HG03039 (cell line): ENCODE measurements around the gene ACTG2.
"Not testable (repeated sequence)": the region's sequence is repeated elsewhere in the genome, so short reads cannot be mapped to it uniquely, and the experiment has no call there.

Experiments
- ATAC-seq: cut with Tn5 transposase; IDR thresholded peaks from one replicate; pipeline ENCODE4 v1.9.1; 2021; ENCODE audit warnings: mild to moderate bottlenecking, moderate library complexity; ENCODE audit not compliant: unreplicated experiment

The ACTG2 gene

DNA sequence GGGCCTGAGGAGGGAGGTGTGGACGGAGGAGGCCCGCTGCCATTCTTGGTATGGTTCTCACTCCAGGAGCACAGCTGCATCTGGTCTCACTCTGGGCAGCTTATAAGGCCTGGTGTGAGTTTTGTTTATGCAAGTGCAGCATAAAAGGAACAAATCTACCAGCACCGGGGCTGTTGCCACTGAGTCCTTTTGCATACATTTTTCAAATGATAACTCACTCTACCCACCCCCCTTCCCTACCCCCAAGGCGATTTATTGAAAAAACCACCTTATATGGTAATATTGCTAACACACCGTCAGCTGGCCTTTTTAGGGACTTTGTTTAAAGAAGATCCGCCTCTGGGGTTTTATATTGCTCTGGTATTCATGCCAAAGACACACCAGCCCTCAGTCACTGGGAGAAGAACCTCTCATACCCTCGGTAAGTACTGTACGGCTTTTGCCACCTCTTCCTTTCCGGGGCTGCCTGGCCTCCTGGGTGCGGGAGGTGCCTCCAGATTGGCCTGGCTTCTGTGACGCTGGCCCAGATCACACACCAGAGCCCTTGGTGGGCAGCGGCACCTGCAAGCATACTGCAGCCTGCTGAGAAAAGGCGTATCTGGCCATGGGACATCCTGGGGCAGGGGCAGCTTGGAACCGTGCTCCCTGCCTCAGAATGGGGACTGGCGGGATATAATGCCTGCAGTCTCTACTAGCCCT lies at the start of gene ACTG2:
Gene ACTG2, plus strand, starts transcription at position 378 of the 699 bp plus-strand sequence. CDS start 8,304 bp downstream, outside the sequence.
- no peak for ATAC-seq

DNA sequence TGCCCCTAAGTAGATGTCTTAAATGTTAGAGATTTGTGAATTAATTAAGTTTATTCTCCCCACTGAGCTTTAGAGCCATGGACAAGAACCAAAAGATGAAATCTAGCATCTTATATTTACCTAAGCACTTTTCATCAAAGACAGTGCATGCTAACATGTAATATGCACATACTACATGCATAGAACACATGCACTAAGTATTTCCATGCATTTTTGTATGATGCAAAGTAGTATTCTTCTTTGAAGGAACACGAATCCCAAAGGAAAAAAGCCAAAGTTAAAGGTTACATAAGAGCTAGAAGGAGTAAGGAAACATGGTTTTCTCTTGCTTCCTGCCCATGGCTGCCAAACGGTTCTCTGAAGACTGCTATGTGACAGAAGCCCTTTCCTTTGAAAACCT lies 48.7 kb upstream of the ACTG2 start:
- no peak for ATAC-seq

DNA sequence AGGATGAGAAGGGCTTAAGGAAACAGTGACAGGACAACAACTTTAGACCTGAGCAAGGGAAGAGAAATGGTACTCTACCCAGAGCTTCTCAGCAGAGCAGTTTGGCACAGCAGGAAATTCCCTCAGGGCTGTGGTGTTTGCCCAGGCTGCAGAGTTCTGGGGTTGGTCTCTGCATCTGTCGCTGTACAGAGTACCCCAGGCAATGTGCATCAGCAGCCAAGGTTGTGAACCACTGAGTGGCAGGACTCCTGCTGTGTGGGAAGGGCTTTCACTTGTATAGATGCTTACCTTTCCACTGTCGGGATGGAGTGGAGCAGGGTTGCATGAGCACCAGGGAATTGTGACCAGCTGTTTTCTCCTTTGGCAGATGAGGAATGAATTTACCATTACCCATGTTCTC lies 42.8 kb upstream of the ACTG2 start:
- ATAC-seq, result no peak

DNA sequence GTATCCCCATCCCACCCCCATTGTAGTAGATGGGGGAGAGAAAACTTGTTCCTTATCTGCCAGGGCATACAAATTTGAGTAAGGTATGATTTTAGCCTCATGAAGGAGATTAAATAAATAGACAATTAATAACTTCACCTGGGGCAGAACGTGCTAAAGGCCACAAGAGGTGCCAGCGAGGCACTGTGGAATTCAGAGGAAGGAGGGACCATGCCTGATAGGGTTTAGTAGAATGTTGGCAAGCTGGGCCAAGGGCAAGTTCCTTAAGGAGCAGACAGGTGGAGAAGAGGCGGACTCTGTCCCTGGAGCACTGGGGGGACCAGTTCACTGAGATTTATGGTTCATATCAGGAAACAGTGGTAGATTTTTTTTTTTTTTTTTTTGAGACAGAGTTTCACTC lies 41.5 kb upstream of the ACTG2 start:
- ATAC-seq, result no peak

DNA sequence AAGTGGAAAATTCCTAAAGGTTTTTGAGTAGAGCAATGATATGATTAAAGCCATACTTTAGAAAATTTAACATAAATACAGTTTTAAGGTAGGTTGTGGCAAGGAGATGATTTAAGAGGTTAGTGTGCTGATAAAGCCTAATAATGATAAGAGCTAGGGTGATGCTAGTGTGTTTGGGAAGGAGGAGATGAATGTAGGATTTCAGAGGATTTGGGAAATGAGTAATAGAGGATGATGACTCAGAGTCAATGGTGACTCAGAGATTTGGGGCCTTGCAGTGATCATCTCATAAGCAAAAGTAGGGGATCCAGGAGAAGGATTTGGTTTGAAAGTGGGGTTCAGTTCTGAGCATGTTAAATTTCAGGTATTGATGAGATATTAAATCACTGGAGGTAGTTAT lies 40.8 kb upstream of the ACTG2 start:
- no peak for ATAC-seq

DNA sequence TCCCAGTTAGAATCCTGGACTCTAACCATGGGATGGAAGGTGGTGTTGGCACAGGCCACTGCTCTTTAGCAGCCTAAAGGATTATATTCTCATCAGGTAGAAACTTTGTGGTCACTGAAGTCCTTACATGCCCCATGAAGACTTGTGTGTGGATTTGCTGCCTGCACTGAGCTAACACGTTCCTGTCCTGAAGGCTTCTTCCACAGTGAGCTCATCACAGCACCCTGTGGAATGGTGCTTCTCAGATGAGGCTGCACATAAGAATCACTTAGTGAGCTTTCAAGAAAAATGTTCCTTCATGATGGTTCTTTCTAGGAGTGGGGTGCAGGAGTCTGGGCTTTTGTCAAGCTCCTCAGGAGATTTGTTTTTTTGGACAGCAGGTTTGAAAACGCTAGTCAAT lies 37.3 kb upstream of the ACTG2 start:
- ATAC-seq, result no peak

DNA sequence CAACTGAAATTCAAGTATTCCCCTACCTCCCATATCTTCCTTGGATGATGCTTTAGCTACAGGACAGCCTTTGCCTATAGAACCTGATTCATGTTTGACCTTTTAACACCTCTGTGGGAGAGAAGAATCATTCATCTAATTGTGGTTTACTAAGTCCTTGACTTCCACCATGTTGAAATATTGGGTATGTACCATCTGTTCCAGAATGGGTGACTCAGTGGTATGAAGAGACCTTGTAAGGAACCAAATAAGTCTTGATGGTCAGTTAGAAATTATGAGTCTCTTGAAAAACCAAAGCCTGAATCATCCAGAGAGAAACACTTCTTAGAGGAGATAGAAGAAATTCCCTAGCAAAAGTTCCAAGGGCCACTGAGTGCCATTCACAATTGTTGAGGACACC lies 36.6 kb upstream of the ACTG2 start:
- ATAC-seq, result no peak

DNA sequence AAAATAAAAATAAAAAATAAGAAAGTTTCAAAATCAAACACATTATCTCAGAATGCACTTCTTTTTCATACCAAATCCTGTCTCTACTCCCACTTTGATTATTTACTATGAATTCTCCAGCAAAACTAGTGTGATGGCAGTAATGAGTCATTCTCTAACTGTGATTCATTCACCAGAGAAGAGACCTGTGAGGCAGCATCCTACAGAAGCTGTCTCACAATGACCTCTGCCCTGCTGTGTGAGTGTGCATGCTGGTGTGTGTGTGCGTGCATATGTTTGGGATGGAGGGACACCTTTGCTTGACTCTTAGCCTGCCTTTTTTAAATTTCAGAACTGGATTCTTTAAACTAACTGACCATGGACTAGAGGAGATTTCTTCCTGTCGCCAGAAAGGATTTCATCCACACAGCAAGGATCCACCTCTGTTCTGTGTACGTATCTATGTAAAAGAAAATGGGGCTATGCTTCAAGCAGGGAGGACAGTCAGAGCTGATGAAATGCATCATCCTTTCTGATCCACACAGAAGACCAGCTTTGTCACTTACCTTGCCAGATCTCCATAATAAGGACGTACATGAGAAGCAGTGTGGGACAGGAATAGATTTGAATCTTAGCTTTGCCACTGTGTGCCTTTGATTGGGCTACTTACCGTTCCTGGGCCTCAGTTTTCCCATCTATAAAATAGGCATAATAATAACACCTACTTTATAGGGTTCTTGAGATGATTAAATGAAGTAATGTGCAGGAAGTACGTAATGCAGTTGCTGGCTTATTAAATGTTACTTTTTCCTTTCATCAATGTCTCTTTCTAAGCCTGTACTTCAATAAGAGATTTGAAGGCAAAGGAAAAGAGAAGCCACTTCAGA lies 32.9 kb upstream of the ACTG2 start:
- no peak for ATAC-seq

DNA sequence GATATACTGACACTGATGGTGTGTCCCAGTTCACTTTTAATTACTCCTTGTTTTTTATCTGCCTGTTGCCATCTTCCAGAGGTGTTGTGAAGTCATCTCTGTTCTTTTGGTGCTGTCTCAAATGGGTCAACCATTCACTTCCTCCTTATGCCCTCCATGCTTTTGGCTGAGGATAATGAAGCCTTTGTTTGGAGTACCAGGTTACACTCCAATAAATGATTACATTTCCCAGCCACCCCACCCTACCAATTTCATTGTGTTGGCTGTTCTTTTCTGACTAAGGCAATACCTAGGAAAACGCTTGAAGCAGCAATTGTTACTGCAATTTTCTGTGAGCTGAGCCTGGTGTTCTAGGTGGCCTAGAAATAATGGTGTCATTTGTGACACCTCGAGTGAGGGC lies 29.8 kb upstream of the ACTG2 start:
- no peak for ATAC-seq

DNA sequence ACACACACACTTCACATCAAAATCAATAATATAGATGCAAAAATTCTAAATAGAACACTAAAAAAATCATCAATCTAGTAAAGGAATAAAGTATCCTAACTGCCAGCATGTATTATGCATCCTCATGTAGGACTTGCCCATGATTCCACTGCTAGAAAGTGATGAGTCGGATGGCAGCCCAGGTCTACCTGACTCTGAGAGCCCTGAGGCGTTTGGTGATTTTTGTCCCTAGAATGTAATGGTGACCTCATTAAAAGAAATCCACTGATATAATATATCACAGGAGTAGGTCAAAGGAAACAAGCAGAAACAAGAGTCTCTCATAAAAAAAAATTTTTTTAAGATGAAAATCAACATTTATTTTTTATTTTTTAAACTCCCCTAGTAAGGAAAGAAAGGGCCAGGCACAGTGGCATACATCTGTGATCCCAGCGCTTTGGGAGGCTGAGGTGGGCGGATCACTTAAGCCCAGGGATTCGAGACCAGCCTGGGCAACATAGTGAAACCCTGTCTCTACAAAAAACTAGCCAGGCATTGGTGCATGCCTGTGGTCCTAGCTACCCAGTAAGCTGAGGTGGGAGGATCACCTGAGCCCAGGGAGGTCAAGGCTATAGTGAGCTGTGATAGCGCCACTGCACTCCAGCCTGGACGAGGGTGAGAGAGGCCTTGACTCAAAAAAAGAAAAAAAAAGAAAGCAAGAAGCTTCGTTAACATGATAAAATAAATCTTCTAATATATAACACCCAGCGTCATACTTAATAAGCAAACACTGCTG lies 24.4 kb upstream of the ACTG2 start:
- ATAC-seq, result no peak

DNA sequence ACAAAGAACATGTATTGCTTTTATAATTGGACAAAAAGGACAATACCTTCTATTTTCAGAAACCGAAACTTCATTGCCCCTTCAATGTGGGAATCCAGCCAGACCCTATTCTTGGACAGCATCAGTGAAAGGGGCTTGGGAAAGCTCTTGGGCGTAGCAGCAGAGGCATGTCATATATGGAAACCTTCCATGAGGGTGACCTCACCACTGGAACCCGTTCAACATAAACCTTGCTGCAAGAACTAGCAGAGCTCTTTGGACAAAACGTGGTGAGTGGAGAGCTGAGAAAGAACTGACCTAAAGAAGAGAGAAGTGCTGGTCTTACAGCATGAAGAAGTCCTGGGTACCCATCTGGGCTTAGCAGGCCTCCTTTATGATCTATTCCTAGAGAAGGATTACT lies 22.7 kb upstream of the ACTG2 start:
- no peak for ATAC-seq

DNA sequence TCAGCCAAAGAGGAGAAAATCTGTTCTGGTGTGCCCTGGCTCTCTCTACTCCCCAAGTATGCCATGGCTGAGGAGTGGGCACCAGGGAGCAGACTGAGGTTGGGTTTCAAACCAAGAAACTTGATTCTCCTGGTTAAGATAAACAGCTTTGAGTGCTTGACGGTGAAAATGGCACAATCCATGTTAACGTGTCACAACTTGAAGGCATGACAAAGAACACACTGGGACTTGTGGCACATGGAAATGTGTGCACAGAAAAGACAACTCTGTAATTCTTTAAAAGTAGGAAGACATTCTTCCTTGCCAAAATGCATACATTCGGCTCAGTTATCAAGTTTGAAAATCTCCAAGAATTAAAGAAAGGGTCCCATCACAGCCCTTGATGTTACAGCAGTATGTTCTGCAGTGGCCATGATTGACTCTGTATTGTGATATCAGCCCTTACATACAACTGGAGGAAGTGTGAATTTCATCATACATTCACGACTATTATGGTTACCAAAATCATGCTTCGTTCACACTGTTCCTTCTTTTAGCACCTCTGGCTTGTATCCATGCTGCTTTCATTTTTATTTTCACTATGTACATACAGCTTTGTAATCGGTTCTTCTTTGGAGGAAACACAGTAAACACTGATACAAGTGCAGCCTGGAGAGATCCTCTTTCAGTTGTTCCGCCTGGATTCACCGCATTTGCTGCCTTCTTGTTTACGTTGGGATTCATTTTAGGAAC lies 15.6 kb upstream of the ACTG2 start:
- no peak for ATAC-seq

DNA sequence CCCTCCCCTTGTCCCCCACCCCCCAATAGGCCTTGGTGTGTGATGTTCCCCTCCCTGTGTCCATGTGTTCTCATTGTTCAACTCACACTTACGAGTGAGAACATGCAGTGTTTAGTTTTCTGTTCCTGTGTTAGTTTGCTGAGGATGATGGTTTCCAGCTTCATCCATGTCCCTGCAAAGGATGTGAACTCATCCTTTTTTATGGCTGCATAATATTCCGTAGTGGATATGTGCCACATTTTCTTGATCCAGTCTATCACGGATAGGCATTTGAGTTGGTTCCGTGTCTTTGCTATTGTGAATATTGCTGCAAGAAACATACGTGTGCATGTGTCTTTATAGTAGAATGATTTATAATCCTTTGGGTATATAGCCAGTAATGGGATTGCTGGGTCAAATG lies 14.8 kb upstream of the ACTG2 start:
- ATAC-seq, result not testable (repeated sequence)

DNA sequence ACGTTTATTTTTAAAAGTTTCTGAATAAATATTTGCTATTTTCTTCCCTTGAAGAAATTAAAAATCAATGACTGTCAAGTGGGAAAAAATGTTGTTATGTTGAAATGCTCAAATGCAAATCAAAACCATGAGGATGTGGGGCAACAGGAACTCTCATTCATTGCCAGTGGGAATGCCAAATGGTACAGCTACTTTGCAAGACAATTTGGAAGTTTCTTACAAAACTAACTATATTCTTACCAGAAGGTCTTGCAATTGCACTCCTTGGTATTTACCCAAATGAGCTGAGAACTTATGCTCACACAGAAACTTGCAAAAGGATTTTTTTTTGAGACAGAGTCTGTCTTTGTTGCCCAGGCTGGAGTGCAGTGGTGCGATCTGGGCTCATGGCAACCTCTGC lies 7.4 kb upstream of the ACTG2 start:
- ATAC-seq, result no peak

DNA sequence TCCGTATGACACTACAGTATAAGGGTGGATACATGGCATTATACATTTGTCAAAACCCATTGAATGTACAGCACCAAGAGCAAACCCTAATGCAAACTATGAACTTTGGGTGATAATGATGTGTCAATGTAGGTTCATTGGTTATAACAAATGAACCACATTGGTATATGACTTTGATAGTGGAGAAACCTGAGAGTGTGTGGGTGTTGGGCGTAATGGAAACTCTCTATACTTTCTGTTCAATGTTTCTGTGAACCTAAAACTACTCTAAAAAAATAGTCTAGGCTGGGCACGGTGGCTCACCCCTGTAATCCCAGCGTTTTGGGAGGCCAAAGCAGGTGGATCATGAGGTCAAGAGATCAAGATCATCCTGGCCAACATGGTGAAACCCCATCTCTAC lies 6.5 kb upstream of the ACTG2 start:
- ATAC-seq, result no peak

DNA sequence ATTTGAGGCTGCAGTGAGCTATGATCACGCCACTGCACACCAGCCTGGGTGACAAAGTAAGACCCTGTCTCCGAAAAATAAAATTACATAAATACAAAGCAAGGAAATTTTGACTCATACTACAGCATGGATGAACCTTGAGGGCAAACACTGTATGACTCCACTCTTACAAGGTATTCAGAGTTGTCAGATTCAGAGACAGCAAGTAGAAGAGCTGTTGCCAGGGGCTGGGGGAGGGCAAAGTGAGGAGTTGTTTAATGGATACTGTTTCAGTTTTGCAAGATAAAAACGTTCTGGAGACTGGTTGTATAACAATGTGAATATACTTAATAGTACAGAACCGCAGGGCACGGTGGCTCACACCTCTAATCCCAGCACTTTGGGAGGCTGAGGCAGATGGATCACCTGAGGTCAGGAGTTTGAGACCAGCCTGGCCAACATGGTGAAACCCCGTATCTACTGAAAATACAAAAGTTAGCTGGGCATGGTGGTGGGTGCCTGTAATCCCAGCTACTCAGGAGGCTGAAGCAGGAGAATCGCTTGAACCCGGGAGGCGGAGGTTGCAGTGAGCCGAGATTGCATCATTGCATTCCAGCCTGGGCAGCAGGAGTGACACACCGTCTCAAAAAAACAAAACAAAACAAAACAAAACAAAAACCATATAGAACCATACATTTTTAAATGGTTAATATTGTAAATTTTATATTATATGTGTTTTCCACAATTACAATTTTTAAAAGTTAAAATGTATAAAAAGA lies 5.0 kb upstream of the ACTG2 start:
- ATAC-seq, result not testable (repeated sequence)

DNA sequence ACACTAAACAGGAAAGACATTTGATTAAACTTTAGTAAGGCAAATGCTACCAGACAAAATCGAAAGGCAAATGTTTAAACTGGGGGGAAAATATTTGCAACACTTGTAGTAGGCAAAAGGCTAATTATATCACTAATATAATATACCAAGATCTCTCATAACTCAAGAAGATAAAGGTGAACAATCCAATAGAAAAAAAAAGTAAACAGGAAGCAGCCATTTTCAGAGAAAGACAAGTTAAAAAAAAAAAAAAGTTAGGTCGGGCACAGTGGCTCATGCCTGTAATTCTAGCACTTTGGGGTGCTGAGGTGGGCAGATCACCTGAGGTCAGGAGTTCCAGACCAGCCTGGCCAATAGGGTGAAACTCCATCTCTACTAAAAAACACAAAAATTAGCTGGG lies 4.4 kb upstream of the ACTG2 start:
- ATAC-seq, result no peak

DNA sequence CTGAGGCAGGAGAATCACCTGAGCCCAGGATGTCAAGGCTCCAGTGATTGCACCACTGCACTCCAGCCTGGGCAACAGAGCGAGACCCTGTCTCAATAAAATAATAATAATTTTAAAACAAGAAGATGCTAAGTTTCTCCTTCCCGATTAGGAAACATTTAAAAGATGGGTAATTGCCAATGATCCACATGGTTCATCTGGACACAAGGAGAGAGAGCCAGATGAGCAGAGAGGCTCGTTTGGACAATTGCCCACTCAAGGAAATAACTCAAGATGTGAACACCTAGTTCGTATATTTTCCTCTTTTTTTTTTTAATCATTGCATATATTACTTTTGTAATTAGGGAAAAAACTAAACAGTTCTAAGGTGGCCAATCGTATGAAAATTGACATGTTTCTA lies 3.6 kb upstream of the ACTG2 start:
- no peak for ATAC-seq

DNA sequence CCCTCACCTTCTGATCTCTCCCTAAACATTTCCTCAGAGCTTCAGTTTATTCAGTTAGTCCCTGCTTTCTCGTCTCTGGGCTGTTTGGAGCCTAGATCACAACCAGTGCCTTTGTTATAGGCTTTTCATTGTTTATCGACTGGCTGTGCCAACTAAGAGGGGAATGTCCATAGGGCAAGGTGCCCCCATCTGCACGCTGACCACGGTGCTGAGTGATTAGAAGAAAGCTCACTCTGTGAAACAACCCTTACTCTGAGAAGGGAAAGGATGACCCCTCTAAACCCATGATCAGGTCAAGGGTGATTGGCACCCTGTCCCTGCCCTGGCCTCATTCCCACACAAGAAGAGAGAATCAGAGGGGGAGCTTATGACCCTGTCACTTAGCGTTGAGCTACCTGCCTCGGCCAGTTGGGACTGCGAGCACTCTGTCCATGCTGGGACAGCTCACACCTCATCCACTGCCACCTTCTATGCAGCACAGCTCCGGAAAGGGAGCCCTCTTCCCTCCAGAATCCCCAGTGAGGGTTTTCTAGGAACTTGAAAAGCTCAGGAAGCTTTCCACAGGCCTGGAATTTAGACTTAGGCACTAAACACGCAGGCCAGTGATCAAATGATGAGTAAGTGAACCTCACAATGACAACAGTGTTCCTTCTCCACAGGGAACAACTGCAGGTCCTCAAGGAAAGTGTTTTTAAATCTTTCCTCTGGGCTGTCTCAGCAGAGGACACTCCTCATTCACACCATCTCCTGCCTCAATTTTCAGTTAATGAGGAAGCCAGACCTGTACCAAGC lies 2.3 kb upstream of the ACTG2 start:
- no peak for ATAC-seq
